ENCODE results near the gene SLC22A17. TPM values are rescaled to one million over a fixed set of nuclear protein-coding genes. Genes with fewer than 3 reads are reported as not detected.
A peak's percentile ranks its signal among the peaks of the same experiment; 100 is the strongest.

Gene SLC22A17
- total and polyA plus RNA-seq, 2 of the 13 experiments (the other 11 are each of a cell fraction or from before 2014, with no cell fraction given): 0.95 to 1.1 TPM

DNA sequence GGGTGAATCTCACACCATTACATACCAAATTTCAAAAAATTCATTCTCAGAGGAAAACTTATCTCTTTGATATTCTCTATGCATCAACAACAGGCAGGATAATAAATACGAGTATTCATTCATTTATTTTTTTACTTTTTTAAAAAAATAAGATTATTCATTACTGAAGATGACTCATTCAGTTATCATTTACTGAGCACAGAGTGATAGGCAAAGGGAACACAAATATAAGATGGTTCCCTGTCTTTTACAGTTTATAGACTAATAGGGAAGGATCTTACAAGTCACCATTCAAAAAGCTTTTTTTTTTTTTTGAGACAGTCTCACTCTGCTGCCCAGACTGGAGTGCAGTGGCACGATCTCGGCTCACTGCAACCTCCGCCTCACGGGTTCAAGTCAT, 36.4 kb downstream of the SLC22A17 start:
- Histone ChIP-seq H3K27ac (ENCODE audit: extremely low read length, insufficient read depth, low read length) (no peak overlapping the region), H3K36me3 (replicated peaks in 1 of 2; ENCODE audit: control insufficient read depth in 1 of 2, insufficient read depth in 2 of 2, low read length in 2 of 2) (peaks cover 0 to 12% of the 10 kb centered on the region in 2 experiments; a peak in 3 of 5 replicates), H2AFZ (ENCODE audit: low read length) (no peak overlapping the region), H3K4me3 (replicated peaks in 1 of 3; ENCODE audit: insufficient read depth in 1 of 3, low read depth in 2 of 3, low read length in 3 of 3) (no peak overlapping the region), H3K4me1 (ENCODE audit: insufficient read depth, low read length) (peaks cover 13% of the 10 kb centered on the region), H3K9me3 (ENCODE audit: low read length) (no peaks in the 10 kb centered on the region), H4K20me1 (ENCODE audit: insufficient read depth, low read length) (no peaks in the 10 kb centered on the region), H3K9ac (ENCODE audit: insufficient read depth, low read depth, low read length) (no peak overlapping the region), H3K27me3 (ENCODE audit: control insufficient read depth in 1 of 2, insufficient read depth in 2 of 2, low read length in 2 of 2) (no peaks in the 10 kb centered on the region; a peak in 1 of 5 replicates), H3K4me2 (ENCODE audit: low read depth, low read length) (no peak overlapping the region), H3K79me2 (ENCODE audit: insufficient read depth, low read length) (no peaks in the 10 kb centered on the region)
- intact Hi-C loops (cut with micrococcal nuclease; ENCODE audit: unreplicated experiment): no loop called here
- POLR2A ChIA-PET: interaction anchor here (13.2 kb wide), 1 partner anchor 12 kb away, joined by 1053 read pairs; the partner anchor contains the start of genes BCL2L2 and PPP1R3E
- FAIRE-seq (no peak), ATAC-seq (no peak), DNase-seq (ENCODE audit: low spot score) (no peak)
- no TSS peak for BruUV-seq (replicated peaks)
- in situ Hi-C loops (cut with HindIII; ENCODE audit: extremely low pct_ligation_motif_present, low pct_unique_long_range_greater_than_20kb): loop anchor here (25.0 kb wide), 1 partner anchor 821 kb away; the partner anchor contains the start of genes EMC9, FITM1, PSME1 and PSME2
- WGBS (ENCODE audit: low lambda C conversion rate): 95% methylated on average over 5 of the region's 5 CpGs
- CTCF ChIA-PET (ENCODE audit: low intra/inter-chr PET ratio, low total read pairs): no interaction called here
- no peak for TF ChIP-seq PHF5A (CRISPR knock-in tag; IDR thresholded peaks at IDR 0.05; ENCODE audit: low read depth, unreplicated experiment)
- TF ChIP-seq, protein P1, sequence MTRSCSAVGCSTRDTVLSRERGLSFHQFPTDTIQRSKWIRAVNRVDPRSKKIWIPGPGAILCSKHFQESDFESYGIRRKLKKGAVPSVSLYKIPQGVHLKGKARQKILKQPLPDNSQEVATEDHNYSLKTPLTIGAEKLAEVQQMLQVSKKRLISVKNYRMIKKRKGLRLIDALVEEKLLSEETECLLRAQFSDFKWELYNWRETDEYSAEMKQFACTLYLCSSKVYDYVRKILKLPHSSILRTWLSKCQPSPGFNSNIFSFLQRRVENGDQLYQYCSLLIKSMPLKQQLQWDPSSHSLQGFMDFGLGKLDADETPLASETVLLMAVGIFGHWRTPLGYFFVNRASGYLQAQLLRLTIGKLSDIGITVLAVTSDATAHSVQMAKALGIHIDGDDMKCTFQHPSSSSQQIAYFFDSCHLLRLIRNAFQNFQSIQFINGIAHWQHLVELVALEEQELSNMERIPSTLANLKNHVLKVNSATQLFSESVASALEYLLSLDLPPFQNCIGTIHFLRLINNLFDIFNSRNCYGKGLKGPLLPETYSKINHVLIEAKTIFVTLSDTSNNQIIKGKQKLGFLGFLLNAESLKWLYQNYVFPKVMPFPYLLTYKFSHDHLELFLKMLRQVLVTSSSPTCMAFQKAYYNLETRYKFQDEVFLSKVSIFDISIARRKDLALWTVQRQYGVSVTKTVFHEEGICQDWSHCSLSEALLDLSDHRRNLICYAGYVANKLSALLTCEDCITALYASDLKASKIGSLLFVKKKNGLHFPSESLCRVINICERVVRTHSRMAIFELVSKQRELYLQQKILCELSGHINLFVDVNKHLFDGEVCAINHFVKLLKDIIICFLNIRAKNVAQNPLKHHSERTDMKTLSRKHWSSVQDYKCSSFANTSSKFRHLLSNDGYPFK (CRISPR knock-in tag; IDR thresholded peaks at IDR 0.05; ENCODE audit: borderline replicate concordance): no peak
- TF ChIP-seq ZNF781 (CRISPR knock-in tag; IDR thresholded peaks at IDR 0.05; ENCODE audit: borderline replicate concordance, not compliant biosample characterization): no peak
- peak; percentile 22; the same call in 1 of the 2 replicates for TF ChIP-seq POLR2AphosphoS5 (IDR thresholded peaks at IDR 0.05; ENCODE audit: low read depth, low read length)
- TF ChIP-seq, protein P2, sequence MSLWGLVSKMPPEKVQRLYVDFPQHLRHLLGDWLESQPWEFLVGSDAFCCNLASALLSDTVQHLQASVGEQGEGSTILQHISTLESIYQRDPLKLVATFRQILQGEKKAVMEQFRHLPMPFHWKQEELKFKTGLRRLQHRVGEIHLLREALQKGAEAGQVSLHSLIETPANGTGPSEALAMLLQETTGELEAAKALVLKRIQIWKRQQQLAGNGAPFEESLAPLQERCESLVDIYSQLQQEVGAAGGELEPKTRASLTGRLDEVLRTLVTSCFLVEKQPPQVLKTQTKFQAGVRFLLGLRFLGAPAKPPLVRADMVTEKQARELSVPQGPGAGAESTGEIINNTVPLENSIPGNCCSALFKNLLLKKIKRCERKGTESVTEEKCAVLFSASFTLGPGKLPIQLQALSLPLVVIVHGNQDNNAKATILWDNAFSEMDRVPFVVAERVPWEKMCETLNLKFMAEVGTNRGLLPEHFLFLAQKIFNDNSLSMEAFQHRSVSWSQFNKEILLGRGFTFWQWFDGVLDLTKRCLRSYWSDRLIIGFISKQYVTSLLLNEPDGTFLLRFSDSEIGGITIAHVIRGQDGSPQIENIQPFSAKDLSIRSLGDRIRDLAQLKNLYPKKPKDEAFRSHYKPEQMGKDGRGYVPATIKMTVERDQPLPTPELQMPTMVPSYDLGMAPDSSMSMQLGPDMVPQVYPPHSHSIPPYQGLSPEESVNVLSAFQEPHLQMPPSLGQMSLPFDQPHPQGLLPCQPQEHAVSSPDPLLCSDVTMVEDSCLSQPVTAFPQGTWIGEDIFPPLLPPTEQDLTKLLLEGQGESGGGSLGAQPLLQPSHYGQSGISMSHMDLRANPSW (CRISPR knock-in tag; IDR thresholded peaks at IDR 0.05; ENCODE audit: borderline replicate concordance): no peak
- TF ChIP-seq, protein P3, sequence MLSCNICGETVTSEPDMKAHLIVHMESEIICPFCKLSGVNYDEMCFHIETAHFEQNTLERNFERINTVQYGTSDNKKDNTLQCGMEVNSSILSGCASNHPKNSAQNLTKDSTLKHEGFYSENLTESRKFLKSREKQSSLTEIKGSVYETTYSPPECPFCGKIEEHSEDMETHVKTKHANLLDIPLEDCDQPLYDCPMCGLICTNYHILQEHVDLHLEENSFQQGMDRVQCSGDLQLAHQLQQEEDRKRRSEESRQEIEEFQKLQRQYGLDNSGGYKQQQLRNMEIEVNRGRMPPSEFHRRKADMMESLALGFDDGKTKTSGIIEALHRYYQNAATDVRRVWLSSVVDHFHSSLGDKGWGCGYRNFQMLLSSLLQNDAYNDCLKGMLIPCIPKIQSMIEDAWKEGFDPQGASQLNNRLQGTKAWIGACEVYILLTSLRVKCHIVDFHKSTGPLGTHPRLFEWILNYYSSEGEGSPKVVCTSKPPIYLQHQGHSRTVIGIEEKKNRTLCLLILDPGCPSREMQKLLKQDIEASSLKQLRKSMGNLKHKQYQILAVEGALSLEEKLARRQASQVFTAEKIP (CRISPR knock-in tag; IDR thresholded peaks at IDR 0.05; ENCODE audit: borderline replicate concordance): no peak
- TF ChIP-seq ARID2 (CRISPR knock-in tag; IDR thresholded peaks at IDR 0.05; ENCODE audit: borderline replicate concordance): peak; percentile 40; the same call in 1 of the 2 replicates
- no peak for TF ChIP-seq ZNF629 (CRISPR knock-in tag; conservative IDR thresholded peaks at IDR 0.05)
- 0 out of 2 replicates have a peak, but pooled peaks have one; percentile 56 for TF ChIP-seq SNAPC2 (CRISPR knock-in tag; IDR thresholded peaks at IDR 0.05)
